Right kidney (tissue), 1 donor: ENCODE measurements around the gene EEF1AKMT3.
A peak's percentile ranks its signal among the peaks of the same experiment; 100 is the strongest.

Experiments used
- DNase-seq: peaks from one replicate; pipeline ENCODE4 v3.0.0-alpha.2; 2016

EEF1AKMT3 gene

DNA sequence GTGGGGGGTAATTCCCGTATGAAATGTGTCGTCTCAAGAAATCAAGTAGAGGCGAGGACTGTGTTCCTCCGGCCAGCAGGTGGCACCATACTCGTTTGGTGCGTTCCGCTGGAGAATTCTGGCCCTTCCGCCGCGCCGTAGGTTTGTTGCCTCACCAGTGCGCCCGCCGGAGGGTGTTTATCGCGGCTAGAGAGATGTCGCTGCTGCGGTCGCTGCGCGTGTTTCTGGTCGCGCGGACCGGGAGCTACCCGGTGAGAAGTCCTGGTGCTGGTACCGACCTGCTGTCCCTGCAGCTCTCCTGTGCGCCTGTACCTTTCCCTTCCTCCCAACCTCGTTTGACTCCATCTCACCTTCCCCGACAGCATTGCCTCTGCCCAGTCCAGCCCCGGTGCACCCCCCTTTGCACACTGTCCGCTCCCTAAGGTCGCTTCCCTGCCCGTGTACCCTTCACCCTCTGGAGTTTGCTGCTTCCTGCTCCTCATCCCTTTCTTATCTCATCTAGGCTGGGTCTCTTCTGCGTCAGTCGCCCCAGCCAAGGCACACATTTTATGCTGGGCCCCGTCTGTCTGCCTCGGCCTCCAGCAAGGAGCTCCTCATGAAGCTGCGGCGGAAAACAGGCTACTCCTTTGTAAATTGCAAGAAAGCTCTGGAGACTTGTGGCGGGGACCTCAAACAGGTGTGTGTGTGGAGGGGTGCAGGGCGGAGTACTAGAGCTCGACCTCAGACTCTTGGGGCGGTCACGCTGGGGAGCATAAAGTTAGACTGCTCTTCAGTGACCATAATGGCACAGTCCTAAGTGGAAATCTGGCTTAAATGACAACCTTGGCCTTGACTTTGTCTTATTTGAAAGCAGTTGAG lies 10.4 kb downstream of the EEF1AKMT3 start, which contains the start of gene TSFM:
TSS of gene TSFM (plus strand) at position 180 of the 858 bp plus-strand sequence. CDS start at position 195, 15 bp downstream.
- peak; percentile 83 for DNase-seq

DNA sequence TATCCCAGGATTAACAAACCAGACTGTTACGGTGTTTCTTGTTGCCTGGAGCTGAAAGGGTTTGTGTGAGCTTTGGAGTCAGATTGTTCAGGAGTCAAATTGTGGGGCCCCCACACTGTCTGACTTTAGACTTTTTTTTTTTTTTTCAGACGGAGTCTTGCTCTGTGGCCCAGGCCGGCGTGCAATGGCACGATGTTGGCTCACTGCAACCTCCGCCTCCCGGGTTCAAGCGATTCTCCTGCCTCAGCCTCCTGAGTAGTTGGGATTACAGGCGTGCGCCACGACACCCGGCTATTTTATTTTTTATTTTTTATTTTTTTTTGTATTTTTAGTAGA lies 11.0 kb downstream of the EEF1AKMT3 start:
- no peak for DNase-seq

DNA sequence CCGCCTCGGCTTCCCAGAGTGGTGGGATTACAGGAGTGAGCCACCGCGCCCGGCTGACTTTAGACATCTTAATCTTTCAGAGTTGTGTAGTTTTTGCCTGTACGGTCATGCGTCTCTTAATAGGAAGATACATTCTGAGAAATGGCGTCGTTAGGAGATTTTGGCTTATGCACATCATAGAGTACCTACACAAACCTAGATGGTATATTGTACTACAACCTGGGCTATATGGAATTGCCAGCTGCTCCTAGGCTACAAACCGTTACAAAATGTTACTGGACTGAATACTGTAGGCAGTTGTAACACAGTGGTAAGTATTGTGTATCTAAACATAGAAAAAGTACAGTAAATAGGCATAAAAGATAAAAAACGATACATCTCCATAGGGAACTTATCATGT lies 11.4 kb downstream of the EEF1AKMT3 start:
- no peak for DNase-seq

DNA sequence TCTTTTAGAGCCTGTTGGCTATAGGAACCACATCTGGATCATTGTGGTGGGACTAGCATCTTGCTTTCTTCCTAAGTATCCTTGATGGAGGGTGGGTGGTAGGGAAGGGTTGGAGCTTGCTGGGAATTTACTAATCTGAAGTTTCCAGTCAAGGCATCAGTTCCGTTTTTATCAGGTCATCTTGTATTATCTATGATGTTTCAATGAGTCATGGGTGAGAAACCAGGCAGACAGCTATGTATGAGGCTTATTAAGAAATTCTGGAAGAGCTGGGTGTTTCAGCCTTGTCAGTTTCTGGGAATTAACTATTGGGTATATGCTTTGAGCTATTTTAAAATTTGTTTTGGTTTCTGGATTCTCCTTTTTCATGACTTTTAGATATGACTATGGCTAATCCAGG lies 21.5 kb downstream of the EEF1AKMT3 start:
- no peak for DNase-seq

DNA sequence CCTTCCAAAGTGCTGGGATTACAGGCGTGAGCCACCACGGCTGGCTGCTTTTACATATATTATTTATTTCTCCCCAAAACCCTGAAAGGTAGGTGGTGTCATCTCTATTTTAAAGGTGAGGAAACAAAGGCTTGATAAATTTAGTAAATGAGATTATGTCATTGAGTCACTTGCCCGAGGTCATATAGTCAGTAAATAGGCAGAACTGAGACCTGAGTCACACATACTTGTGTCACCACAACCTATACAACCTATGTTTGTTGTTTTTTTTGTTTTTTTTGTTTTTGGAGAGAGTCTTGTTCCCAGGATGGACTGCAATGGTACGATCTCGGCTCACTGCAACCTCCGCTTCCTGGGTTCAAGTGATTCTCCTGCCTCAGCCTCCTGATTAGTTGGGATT lies 22.9 kb downstream of the EEF1AKMT3 start:
- no peak for DNase-seq

DNA sequence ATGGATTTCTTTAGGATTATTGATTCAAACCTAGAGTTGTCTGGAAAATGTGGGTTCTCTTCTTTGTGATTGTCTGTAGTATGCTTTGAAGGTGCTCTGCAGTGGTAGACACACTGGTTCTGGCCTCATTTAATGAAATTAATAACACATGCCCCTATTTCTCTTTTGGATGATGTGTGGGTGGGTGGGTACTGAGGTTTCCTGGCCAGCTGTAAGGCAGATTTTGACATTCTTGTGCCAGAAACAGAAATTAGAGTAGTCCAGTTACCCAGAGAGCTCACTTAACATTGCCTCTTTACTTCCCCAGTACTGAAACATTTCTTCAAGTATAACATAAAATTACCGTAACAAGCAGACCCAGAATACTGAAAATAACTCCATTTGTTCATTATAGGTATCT lies 24.6 kb downstream of the EEF1AKMT3 start:
- DNase-seq, result no peak

DNA sequence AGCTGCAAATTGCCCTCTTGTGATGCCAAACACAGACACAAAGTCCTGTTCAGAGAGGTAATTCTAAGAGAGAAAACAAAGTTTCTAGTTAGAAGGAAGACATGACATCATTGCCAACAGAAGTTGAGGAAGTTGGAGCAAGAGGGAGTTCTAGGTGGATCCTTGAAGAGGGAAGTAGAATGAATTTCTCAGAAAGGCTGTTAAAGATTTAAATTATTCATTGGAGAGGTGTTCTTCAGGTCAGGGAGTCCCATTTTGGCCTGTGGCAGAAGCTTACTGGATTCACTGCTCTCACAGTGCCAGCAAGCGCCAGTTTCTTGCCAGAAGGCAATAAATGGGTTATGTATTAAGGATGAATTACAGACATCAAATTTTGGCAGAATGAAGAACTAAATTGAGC lies 25.5 kb downstream of the EEF1AKMT3 start:
- DNase-seq, result no peak

DNA sequence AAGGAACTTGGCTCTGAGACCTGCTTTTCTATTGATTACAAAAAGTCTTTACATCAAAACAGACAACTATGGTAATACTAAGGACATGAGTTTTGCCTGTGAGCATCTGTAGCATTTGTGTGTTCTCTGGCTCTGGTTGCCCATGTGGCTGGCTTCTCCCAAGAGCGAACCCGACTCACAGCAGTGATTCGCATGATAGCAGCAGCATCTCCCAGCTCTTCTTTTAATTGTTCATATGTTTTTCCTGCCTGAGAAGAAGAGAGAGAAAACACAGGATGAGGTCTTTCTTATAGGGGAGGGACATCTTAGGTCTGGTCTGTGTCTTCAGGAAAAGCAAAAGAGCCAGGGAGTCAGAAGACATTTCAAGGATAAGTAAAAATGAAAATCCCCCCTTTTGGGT lies 28.6 kb downstream of the EEF1AKMT3 start:
- no peak for DNase-seq

DNA sequence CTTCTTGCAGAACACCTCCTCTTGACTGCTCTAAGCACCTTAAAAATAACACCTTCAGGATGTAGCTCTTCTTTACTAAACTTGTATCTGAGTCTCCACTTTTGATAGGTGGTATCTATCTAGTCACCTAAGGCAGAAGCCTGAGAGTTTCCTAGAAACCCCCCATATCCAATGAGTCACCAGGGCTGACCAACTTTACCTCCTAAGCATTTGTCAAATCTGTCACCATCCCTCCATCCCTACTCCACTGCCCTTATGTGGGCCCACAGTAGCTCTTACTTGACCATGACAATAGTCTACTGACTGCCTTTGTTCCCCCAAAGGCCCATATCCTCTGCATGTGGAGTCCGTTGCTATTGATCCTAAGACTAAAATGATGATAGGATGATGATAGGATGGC lies 30.2 kb downstream of the EEF1AKMT3 start:
- no peak for DNase-seq

DNA sequence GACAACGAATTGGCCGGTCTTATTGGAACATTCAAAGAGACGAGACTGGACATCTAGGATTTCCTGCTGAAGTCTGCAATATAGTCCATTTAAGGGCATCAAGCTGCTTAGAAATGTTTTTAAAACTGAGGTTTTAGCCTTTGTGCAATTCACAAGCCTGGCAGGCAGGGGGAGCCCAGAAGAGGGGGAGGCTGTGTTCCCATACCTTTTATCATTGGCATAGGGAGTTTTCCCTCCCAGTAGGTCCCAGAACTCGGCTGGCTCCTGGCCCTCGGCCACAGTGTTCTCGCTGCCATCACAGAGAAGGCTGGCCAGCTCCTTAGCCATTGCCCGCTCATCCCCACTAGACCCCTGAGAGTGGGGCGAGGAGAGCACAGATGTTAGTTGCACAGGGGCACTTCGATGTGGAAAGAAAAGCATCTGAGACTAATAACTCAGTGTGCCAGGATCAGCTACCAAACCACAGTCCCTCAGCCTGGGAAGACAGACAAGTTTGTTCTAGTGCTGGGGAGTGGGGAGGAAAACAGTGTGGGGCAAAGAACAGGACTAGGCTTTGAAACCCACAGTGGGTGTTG lies 31.0 kb downstream of the EEF1AKMT3 start:
- no peak for DNase-seq

DNA sequence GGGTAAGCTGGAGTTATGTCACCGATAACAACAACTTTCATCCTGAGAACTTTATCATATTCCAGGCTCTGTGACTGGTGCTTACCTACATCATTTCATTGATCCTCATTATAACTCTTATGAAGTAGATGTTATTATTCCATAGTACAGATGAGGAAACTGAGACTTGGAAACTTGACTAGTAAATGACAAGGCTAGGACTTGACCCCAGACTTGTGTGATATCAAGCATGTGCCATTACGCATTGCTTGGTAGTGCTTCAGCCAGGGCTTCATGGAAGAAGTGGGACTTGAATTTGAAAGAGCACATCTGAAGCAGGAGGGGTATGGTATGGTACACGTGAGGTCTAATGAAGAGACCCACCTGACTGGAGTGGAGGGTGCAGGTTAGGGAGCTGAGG lies 34.3 kb downstream of the EEF1AKMT3 start:
- DNase-seq, result no peak

DNA sequence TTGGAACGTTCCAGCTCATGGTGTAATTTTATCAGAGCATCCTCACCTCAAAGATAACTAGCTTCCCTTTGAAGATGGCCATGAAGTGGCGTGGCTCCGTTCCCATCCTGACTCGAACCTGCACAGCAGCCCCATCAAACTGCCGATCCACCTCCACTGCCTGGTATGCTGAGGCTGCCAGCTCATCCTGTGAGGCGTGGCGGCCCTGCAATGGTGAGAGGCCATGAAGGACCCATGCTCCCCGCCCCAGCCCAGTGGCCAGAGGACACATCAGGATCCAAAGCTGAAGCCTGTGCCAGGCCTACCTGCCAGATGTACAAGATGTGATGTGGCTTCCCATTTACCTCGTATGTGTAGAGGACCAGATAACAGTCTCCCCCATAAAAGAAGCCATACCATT lies 34.9 kb downstream of the EEF1AKMT3 start:
- no peak for DNase-seq

DNA sequence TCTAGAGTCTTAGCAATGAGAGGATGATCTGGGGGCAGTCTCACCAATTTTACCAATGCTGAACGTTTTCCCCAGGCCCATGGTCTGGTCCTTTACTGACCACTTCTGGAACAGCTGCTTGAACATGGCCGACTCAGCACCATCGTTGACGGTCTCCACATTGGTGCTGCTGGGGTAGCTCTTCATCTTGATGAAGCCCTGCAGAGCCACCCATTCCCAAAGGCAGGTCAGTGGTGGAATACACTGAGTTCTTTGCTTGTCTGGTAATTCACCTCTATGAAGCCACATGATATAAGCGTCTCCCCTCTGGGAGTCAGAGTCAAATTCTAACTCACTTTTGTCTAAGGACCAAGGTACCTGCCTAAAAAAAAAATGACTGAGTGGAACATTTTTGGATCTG lies 35.9 kb downstream of the EEF1AKMT3 start:
- DNase-seq, result no peak

DNA sequence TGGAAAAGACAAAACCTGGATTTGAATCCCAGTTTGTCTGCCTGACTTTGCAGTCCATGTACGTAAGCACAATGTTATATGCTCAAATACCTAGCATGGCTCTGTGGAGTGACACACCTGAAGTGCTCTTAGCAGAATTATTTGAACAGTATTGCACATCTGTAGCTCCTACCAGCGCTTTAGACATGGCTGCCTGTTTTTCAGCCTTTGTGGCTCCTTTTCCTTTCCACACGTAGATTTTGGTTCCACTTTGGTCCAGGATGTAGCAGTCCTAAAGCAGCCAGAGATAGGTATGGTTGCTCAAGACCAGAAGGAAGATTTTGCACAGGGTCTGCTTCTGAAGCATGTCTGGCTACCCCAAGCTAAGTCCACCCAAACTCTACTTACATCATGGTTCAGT lies 37.0 kb downstream of the EEF1AKMT3 start:
- no peak for DNase-seq

DNA sequence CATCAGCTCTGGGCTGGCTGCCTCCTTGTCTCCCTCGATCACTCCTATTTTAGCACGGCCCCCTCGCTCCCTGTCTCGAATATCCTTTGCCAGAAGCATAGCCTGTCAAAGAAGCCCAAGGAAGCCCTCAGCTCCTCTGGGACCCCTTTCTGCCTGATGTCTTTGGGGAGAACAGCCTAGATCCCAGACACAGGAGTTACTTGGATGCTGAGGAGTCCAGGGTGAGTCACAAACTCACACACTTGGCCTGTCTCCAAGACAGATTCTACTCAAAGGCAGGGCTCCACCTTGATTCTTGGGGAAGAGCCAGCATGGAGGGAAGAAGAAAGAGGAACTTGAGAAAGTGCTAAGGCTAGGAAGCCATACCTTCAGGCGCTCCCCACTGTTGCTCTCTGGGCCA lies 38.0 kb downstream of the EEF1AKMT3 start:
- DNase-seq, result no peak

DNA sequence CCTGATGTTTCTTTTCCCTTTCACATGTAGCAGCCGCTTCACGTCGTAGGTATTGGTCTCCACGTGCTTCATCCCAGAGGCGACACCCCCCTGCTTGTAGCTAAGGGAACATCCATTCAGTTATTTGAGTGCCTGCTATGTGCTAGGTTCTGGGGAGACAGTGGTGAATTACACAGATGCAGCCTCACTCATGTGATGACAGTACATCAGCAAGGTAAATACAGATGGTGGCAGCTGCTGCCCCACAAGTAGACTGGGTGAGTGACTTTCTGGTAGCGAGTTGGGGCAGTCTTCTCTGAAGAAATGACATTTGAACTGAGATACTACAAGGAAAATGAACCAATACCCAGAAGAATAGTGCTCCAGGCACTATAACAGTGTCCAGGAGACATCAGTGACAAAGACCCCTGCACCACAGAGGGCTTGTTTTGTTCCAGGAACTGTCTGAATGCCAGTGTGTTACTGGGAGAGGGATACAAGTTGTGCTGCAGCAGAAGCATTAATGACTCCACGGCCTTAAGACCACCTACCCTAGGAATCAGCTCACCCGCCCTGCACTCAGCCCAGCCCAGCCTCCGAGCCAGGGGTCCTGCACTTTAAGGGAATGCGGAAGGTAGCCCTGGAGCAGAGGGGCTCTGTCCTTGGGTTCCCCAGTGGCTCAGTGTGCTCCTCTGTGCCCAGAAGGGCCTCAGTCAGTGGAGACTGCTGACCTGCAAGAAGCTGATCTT lies 38.8 kb downstream of the EEF1AKMT3 start:
- no peak for DNase-seq

DNA sequence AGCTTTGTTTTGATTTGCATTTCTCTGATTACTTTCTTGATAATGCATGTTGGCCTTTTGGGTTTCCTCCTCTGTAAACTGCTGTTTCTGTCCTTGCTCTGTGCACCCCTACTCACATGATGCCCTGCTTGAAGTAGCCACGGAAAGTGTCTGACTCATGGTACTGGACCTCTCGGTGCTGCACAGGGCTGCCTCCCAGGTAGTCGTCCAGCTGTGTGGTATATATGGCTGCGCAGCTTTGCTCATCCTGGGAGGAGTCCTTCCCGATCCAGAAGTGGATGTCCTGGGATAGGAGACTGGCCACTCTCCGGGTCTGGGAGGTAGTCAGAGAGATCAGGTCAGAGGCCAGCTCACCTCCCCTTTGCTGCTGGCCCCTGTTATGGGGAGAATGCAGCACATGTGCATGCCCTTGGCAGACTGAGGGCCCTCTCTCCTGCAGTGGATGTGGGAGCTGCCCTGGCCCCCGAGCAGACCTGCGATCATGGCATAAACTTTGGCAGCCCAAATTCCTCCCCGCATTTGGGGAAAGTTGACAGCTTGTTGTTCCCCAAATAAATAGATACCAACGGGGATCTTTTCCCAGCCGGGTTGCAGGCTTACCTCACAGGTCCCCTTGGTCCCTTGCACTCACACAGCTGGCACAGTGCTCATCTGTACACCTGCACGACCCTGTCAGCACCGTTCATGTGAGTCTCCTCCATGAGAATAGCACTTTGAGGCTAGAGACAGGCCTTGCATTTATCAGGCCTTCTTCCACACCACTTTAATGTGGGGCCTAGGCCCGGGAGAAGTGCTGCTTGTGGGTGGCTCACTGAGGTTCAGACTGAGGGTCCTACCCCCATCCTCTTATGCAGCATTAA lies 40.9 kb downstream of the EEF1AKMT3 start:
- no peak for DNase-seq

DNA sequence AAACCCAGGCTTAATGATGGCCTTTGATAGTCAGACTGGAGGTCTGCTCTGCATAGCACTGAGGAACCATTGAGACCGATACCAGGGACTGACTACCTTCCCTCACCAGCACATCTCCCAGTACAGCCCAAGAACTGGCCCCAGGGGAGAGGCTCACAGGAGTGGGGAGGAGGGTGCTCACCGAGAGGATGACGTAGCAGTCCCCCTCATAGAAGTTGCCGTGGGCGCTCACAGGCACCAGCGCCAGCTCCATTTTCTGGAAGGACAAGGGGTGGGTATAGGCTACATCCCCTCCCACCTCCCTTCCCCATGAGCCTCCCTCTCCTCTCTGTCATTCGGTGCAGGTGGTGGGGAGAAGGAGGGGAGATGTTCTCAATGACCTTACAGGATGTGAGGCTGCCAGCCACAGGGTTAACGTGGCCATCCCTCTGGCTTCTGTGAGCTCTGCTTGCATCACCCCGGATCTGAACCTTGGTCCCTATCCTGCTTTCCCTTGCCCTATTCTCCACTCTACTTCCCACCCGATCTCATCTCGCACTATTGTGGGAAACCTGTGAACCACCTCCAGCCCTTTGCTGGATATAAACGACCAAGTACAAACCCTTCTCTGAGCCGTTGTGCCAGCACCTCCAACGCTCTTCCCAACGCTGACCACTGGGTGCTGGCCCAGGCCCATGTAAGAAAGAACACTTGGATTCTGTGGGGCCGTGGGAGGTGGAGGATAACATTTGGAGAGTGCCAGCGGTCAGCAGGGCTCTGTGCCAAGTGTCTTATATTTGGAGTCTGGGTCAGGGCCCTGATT lies 41.8 kb downstream of the EEF1AKMT3 start:
- DNase-seq, result no peak

DNA sequence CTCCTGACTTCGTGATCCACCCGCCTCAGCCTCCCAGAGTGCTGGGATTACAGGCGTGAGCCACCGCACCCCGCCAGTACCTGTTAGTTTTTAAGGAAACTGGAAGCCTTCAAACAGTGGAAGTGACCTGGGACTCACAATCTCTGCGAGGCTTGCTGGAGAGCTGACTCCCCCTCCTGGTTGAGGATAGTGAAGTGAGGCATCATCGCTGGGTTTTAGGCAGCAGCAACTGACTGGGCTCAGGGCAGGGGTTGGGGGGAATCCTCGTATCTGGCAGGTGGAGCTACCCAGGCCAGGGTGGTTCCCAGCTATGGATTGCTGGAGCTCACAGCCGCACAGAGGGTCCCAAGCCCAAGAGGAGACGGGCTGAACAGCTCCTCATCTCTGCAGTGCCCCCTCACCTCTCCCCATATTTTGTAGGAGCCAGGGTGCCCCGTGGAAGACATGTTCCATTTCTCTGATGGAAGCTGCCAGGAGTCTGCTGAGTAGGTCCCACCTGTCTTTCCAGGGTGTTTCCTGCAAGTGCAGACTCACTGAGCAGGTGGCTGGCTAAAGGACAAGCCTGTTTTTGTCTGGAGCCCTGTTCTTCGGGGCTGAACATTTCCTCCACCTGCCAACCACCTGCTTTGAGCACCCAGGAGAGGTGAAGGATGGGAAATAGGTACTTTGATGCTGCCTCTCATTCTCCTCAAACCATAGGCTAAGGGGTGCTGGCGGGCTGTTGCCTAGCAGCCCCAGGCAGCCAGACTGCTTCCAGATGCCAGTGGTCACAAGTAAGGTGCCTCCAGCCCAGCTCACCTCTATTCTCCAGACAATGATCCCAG lies 43.0 kb downstream of the EEF1AKMT3 start:
- DNase-seq, result no peak

DNA sequence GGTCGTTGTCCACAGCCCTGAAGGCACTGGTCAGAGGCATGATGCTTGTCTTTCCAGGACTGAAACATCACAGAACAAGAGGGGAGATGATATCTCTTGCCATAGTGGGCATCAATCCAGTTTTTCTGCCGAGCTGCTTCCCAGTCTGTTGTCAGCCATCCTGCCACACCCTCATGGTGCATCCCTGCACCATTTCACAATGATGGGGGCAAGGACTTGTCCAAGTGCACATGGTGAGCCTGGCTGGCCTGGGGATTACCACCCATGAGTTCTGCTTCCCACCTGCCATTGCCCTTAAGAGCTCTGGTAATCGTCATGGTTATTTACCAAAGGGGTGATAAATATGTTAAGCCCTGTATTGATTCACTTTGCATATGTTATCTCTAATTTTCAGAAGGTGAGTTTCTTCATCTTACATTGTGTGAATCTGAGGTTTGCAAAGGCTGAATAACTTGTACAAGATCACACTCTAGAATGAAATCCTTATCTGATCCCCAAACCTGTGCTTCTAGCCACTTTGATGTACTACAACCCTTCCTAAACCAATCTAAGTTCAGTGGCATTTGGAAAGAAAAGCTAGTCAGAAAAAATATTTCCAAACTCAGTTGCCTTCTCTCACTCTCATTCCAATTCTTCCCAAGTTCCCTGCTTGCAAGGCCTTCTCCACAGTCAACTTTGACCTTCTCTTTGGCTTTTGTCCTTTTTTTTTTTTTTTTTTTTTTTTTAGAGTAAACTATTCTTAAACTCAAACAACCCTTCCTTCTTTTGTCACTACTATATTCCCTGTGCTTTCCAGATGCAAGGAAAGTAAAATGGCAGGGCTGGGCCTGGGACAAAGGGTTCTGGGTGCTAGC lies 43.8 kb downstream of the EEF1AKMT3 start:
- no peak for DNase-seq
